Stimulated activated CD4-positive, alpha-beta T cell treated with anti-CD3 and anti-CD28 coated beads, Interleukin-12 subunit alpha, Interleukin-12 subunit beta, amount 100 ng/mL, for 48 hours (primary cell): Measurements from ENCODE around the gene POGZ.
"Not testable (repeated sequence)": the region's sequence is repeated elsewhere in the genome, so short reads cannot be mapped to it uniquely, and the experiment has no call there.

ENCODE experiments used
- DNase-seq, 3 donors: peaks; one replicate each; pipeline ENCODE4 v3.0.0-alpha.2; 2020; ENCODE audit warnings: low read depth in 2 of 3, low spot score in 1 of 3

Gene POGZ

DNA sequence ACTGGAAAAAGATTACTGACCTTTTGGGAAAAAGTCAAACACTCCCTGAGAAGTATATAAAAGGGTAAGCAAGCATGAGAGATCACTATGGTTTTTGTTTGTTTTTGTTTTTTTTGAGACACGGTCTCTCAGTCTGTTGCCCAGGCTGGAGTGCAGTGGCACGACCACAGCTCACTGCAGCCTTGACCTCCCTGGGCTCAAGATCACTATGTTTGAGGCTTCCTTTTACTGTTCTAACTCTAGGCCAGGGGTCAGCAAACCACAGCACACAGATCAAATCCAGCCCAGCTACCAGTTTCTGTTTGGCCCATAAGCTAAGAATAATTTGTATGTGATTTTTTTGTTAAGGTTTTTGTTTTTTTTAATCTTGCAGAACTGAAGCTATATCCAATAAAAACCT, 34.2 kb downstream of the POGZ start:
- no peak for DNase-seq

DNA sequence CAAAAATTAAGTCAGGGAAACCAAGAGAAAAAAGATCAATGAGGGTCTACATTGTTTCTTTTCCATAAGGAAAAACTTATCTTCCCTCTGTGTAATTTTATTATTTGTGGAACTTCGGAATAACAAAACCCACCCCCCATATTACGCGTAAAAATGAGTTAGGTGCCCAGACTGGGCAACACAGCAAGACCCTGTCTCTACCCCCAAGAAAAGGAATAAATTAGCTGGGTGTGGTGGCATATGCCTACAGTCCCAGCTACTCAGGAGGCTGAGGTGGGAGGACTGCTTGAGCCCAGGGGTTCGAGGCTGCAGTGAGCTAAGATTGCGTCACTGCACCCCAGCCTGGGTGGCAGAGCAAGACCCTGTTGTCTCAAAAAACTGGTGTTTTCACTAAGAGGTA, 39.5 kb downstream of the POGZ start:
- DNase-seq: no peak

- DNase-seq: no peak
Observed at GRCh38 chr1:151418081-151418480, 41.2 kb downstream of the POGZ start.

DNA sequence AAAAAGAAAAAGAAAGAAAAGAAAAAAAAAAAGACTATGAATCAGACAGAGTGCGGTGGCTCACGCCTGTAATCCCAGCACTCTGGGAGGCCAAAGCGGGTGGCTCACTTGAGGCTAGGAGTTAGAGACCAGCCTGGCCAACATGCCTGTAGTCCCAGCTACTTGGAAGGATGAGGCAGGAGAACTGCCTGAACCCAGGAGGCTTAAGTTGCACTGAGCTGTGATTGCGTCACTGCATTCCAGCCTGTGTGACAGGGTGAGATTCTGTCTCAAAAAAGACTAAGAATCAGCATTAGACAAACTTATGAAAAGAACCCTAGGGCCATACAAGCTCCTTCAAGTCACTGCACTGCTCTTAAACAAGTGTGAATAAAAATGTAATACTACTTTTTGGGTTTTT, 43.1 kb downstream of the POGZ start:
- no peak for DNase-seq

GRCh38 chr1:151411884-151412283, 47.4 kb downstream of the POGZ start:
- DNase-seq: no peak

DNA sequence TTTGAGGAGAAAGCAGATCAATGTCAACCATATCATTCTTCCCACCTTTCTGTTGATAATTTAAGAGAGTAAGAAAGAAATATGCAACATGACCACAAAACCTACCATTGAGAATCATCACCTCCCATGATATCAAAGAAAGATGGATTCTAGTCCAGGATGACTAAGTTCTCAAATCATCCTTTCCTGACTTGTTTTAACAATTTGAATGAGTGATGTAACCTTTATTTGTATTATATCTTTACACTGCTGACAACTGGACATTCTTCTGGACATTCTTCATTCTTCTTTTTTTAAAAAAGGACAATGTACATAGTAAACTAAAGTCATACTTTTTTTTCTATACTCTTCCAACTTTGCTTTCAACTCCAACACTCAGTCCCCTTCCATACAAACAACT, 50.4 kb downstream of the POGZ start:
- DNase-seq: no peak

DNA sequence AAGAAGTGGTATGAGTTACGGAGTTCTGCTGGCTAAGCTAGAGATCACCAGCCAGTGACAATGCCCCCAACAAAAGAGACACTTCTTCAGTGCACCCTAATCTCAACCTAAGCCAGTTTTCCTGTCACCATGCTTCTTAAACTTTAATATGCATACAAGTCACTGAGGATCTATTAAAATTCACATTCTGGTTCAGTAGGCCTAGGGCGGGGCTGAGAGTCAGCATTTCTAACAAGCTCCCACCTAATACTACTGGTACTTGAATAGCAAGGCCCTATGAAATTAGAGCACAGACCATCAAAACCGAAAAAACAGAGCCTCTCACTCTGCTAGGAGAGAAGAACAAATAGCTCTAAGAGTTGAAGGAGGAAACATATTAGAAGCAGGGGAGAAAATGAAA, 52.0 kb downstream of the POGZ start:
- DNase-seq: no peak

DNA sequence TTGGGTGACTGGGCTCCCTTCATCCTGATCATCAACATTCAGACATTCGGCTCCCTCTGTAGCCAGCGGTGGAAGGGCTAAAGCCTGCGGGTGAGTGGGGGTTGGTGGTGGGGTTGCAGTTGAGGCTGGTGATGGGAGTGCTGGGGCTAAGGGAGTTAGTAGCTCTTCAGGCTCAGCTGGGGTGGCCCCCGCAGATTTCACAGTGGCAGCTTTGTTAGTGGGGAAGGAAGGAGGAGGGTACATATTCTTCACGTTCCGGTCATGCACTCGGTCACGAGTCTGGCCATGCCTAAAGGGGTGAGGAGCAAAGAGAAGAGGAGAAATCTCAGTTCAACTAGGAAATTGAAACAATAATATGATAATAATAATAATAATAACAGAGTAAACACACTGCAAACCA, 53.1 kb downstream of the POGZ start:
- no peak for DNase-seq

DNA sequence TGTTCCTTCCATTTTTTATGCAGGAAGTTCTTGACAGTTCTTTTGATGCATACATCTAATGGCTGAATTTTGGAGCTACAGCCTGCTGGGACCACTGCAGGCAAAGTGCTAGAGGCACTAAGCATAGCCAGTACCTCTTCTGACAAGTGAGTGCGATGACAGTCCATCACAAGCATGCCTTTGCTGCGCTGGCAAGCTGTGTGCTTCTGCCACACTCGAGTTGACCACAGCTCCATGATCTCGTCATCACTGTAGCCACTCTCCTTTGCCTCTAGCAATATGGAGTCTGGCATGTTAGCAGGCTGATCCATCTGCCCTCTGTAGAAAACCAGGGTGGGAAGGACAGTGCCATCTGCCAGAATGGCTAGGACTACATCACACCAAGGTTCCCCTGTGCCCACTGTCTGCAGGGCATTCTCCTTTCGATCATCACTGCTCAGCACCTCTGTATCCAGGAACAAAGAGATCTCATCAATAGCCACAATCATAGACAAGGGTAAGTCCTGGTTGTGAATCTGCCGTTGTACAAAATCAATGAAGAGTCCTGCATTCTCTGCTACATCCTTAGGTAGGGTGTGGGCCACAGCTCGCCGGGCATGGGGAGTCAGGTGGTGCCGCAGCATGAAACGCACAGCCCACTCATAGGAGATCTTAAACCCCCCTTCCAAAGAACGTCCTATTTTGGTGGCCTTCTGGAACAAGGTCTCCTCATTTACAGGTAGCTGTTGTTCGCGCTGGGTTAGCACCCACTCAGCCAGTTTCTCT, 53.9 kb downstream of the POGZ start:
- no peak for DNase-seq

GRCh38 chr1:151403612-151404011, 55.7 kb downstream of the POGZ start:
- no peak for DNase-seq

DNA sequence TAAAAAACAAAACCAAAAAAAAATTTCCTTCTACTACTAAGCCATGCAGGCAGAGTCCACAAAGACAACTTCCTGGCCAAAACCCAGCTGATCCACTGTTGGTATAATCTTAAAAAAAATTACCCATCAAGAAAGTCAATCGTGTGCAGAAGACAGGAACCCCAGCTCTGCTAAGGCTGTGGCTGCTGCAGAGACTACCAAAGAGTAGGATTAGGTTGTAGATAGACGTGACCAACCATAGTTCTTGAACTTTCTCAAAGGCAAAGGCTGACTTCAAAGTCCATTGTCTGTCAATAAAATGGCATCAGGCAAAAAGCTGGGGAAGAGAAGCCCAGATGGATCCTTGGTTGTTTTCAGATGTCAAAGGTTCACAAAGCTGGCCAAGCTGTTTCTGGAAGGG, 56.5 kb downstream of the POGZ start:
- no peak for DNase-seq

DNA sequence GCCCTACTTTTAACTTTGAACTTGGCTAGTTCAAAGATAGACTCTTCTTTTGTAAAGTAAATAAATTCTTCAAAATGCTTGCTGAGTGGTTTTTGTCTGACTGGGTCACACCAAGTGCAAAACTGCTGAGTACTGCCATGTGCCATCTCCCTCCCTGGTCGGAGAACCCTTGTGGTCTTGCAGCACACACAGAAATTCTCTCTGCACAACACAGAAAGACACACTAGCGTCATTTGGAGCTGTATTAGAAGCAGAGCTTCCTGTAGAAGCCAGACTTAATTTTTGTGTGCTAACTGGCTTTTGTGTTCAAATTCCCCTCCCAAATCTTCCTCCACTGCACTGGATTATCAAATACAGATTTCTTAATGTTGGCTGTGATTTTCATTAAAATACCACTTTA, 57.4 kb downstream of the POGZ start:
- no peak for DNase-seq

GRCh38 chr1:151401125-151401788, 58.0 kb downstream of the POGZ start:
- no peak for DNase-seq

- DNase-seq: peak; percentile 64 to 70 (median 66)
Observed at GRCh38 chr1:151399324-151400171, 59.7 kb downstream of the POGZ start, which contains the start of gene PSMB4. Gene PSMB4, plus strand, starts transcription at chr1:151399573. Its CDS starts 15 bp downstream, at chr1:151399588.

- DNase-seq: not testable (repeated sequence)
Observed at GRCh38 chr1:151396265-151396664, 63.0 kb downstream of the POGZ start.

- no peak for DNase-seq
Observed at GRCh38 chr1:151393583-151393982, 65.7 kb downstream of the POGZ start.

DNA sequence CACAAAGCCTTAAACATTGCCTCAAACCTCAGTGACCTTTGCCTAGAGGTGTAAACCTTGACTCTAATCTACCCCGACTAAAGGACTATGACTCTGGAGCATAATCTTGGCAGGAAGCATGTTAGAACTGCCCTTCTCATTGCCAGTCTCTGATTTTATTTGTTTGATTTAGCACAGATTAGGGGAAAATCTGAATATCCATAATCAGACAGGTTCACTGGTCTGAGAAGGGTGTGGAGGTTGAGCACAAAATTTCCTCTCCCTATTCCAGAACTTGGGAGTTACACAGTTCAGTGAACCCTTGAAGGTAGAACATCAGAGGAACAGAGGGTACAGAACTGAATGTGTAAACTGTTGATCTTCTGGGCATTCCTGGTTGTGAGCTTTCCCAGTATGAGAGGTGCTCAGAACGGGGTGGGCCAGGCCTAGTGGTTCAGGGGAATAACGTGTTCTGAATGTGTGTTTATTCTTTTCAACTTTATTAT, 68.2 kb downstream of the POGZ start:
- DNase-seq: no peak

DNA sequence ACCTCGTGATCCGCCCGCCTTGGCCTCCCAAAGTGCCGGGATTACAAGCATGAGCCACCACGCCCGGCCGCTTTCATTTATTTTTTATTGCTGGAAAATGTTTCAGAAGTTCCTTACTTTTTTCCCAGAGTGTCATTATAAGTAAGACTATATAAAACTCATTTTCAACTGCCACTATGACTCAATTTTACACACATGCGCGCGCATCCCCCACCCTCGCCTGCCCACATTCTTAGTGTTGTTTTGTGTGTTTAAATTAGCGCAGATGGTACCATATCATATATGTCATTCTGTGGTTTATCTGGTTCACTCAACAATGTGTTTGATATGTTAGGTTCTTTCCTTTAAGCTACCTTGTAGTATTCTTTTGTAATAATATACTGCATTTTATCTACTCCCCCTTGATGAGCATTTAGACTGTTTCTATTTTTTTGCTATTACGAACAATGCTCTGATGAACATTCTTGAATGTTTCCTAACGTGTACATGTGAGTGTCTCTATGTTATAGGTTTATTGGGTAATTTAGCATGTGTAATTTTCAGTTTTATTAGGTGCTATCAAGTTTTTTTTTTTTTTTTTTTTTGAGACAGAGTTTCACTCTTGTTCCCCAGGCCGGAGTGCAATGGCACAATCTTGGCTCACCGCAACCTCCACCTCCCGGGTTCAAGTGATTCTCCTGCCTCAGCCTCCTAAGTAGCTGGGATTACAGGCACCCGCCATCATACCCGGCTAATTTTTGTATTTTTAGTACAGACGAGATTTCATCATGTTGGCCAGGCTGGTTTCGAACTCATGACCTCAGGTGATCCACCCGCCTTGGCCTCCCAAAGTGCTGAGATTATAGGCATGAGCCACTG, 68.8 kb downstream of the POGZ start:
- not testable (repeated sequence) for DNase-seq

GRCh38 chr1:151386002-151386401, 73.3 kb downstream of the POGZ start:
- no peak for DNase-seq

DNA sequence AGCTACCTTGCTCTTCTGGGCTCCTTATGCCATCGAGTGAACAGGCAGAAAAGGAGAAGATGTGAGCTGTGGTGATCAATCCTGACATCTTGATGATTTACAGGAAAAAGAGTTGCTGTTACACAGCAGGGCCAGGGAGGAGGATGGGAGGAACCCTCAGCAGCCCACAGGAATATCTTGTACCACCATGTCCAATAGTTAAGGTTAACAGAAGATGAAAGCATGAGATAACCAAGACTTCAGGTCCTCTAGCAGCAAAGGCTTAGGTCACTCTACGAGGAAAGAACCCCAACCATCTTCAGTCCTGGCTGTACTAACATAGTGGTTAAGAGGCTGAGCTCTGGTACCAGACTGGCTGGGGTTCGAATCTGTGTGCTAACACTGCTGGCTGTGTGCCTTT, 74.7 kb downstream of the POGZ start:
- no peak for DNase-seq
